ENCODE data around the gene RHBDD3.

RHBDD3 gene

GRCh38 chr22:29211466-29211865 is 56.3 kb downstream of the RHBDD3 start:
- H3K27ac ChIP-seq, result no peak overlapping the region
- no peaks in the 10 kb centered on the region for H3K9me3 ChIP-seq
- no peak overlapping the region for H3K4me3 ChIP-seq (ENCODE audit: low read depth in 1 of 2, low read length in 1 of 2)
- TF ChIP-seq, protein P1, sequence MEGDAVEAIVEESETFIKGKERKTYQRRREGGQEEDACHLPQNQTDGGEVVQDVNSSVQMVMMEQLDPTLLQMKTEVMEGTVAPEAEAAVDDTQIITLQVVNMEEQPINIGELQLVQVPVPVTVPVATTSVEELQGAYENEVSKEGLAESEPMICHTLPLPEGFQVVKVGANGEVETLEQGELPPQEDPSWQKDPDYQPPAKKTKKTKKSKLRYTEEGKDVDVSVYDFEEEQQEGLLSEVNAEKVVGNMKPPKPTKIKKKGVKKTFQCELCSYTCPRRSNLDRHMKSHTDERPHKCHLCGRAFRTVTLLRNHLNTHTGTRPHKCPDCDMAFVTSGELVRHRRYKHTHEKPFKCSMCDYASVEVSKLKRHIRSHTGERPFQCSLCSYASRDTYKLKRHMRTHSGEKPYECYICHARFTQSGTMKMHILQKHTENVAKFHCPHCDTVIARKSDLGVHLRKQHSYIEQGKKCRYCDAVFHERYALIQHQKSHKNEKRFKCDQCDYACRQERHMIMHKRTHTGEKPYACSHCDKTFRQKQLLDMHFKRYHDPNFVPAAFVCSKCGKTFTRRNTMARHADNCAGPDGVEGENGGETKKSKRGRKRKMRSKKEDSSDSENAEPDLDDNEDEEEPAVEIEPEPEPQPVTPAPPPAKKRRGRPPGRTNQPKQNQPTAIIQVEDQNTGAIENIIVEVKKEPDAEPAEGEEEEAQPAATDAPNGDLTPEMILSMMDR (IDR thresholded peaks at IDR 0.05), result no peak
- H3K27me3 ChIP-seq, result peaks cover 32% of the 10 kb centered on the region
- peaks cover under 1% of the 10 kb centered on the region in 2 experiments for H3K4me1 ChIP-seq (ENCODE audit: control insufficient read depth in 1 of 2, insufficient read depth in 1 of 2, low read depth in 1 of 2, low read length in 1 of 2)
- no peaks in the 10 kb centered on the region for H3K36me3 ChIP-seq

DNA sequence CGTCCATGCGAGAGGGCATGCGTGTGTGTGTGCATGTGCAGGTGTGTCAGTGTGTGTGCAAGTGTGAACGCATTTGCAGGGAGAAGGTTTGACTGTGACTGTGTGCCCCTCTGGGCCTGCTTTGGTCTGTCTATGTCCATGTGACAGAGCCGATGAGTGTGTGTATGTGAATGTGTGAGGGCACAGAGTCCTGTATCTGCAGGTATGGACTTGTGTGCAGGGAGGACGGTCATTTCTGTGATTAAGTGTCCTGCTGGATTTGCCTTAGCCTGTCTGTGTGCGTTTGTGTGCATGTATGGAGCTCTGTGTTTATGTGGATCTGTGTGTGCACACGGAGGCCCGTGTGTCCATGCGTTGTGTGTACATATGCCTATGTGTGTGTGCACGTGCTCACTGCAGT is 56.7 kb downstream of the RHBDD3 start:
- Histone ChIP-seq H3K9me3 (no peaks in the 10 kb centered on the region), H3K27me3 (peaks cover 36% of the 10 kb centered on the region), H3K27ac (no peak overlapping the region), H3K36me3 (no peaks in the 10 kb centered on the region), H3K4me3 (ENCODE audit: low read depth in 1 of 2, low read length in 1 of 2) (no peak overlapping the region), H3K4me1 (ENCODE audit: control insufficient read depth in 1 of 2, insufficient read depth in 1 of 2, low read depth in 1 of 2, low read length in 1 of 2) (peaks cover 4% of the 10 kb centered on the region in 2 experiments)
- TF ChIP-seq, protein P1 (IDR thresholded peaks at IDR 0.05), result no peak
